Stimulated activated CD8-positive, alpha-beta memory T cell treated with anti-CD3 and anti-CD28 coated beads, Interleukin-12 subunit alpha, Interleukin-12 subunit beta, amount 100 ng/mL, for 1 hour (primary cell): ENCODE results near the gene LHPP.
"Not testable (repeated sequence)": the region's sequence is repeated elsewhere in the genome, so short reads cannot be mapped to it uniquely, and the experiment has no call there.

ENCODE experiments used
- DNase-seq: peaks from one replicate; pipeline ENCODE4 v3.0.0-alpha.2; 2020; ENCODE audit warnings: low read depth

Gene LHPP

DNA sequence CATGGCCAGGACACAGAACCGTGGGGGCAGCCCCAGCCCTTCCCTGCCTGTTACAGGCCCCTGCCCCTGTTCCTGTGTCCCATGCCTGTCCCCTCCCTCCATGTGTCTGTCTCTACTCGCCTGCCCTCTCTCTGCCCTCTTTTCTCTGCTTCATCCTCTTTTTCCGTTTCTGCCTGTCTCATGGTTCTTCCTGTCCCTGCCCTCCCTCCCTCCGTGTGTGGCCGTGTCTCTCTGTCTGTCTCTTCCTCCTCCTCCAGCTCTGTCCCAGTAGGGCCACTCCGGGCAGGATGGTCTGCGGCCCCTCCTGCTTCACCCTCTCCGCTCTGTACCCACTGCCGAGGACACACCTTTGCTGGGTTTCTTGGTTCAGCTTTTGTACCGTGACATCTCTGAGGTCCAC lies 145.2 kb downstream of the LHPP start:
- no peak for DNase-seq

DNA sequence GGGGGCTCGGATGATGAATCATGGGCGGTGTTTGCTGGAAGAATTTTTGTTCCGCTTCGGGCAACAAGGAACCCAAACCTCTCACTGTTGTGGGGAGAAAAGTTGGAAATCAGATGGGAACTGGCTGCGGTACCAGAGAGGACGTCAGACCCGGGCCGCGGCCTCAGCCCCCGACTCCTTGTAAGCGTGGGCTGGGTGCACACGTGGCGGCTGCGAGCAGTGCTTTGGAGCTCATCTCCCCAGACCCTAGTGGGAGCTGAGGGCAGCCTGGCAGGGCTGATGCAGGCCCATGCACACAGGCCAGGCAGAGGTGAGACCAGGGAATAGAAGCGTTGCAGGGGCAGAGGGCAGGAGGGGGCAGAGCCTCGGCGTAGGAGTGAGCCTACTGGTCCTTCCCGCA lies 146.1 kb downstream of the LHPP start:
- DNase-seq, result no peak

DNA sequence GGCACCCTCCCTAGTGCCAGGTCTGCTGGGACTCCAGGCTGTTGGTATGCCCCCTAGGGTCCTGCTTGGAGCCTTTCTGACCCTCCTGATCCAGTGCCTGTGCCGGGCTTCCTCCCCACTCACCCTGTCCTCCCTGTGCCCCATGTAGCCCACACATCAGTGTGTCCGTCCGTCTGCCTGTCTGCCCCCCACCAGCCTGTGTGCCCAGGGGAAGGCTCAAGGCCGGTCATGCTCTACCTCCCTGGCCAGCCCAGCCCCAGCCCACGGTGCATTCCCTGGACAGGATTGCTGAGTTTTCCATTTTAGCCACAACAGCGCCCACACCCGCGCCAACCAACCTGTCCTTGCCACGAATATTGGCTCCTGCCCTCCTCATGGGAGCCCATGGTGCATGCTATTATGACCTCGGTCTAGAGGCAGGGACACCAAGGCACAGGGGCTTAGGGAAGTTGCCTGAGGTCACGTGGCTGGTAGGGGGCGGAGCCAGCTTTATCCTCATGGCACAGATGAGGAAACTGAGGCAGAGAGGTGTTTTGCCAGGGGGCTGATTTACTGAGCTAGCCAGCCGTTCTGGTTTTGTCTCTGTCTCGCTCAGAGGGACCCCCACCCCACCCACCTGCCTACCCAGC lies 146.6 kb downstream of the LHPP start:
- DNase-seq, result no peak

DNA sequence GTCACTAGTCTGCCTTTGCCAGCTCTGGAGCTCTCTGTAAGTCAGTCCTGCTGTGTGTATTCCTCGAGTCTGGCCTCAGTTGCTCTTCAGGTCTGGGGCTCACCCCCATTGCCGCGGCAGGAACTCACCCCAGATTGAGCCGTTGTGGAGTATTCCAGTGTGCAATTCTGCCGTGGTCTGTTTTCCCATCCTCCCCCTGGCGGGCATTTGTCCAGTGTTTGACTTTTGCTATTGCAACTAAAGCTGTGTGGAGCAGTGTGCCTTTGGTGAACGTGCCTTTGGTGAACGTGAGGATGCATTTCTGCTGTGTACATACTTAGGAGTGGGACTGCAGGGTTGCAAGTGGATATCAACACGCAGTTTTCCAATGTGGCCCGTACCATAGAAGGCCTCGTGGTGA lies 148.1 kb downstream of the LHPP start:
- DNase-seq, result no peak

DNA sequence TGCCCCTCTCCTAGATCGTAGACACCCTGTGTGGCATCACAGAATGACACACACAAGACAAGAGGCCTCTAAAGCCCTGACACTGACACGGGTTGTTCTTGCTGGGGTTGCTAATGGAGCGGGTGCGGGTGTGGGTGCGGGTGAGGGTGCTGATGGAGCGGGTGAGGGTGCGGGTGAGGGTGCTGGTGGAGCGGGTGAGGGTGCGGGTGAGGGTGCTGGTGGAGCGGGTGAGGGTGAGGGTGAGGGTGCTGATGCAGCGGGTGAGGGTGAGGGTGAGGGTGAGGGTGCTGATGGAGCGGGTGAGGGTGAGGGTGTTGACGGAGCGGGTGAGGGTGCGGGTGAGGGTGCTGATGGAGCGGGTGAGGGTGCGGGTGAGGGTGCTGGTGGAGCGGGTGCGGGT lies 148.6 kb downstream of the LHPP start:
- not testable (repeated sequence) for DNase-seq

DNA sequence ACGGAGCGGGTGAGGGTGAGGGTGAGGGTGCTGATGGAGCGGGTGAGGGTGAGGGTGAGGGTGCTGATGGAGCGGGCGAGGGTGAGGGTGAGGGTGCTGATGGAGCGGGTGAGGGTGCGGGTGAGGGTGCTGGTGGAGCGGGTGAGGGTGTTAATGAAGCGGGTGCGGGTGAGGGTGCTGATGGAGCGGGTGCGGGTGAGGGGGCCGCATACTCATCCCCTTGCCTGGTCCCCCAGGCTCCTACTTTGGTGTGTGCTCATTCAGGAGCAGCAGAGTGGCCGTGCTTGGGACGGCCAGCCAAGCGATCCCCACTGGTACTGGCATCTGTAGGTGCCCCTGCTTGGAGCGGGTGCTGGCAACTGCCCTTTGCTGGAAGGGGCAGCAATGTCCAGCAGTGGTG lies 149.2 kb downstream of the LHPP start:
- DNase-seq, result not testable (repeated sequence)

DNA sequence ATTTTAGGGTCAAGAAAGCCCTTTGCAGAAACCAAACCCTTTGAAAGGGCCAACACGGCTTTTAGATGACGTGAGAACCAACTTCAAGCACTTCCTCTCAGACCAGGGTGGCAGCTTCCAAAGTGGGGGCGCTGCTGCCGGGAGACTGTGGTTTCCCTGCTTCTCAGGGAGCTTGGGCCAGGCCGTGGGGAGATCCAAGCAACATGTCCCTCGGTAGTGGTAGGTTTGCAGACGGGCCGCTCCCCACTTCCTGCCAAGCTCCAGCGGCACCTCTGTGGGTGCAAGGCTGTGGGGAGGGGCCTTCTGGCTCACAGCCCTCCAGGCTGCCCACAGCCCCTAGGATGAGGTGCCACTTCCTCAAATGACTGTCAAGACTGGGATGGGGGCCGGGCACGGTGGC lies 150.1 kb downstream of the LHPP start:
- no peak for DNase-seq

DNA sequence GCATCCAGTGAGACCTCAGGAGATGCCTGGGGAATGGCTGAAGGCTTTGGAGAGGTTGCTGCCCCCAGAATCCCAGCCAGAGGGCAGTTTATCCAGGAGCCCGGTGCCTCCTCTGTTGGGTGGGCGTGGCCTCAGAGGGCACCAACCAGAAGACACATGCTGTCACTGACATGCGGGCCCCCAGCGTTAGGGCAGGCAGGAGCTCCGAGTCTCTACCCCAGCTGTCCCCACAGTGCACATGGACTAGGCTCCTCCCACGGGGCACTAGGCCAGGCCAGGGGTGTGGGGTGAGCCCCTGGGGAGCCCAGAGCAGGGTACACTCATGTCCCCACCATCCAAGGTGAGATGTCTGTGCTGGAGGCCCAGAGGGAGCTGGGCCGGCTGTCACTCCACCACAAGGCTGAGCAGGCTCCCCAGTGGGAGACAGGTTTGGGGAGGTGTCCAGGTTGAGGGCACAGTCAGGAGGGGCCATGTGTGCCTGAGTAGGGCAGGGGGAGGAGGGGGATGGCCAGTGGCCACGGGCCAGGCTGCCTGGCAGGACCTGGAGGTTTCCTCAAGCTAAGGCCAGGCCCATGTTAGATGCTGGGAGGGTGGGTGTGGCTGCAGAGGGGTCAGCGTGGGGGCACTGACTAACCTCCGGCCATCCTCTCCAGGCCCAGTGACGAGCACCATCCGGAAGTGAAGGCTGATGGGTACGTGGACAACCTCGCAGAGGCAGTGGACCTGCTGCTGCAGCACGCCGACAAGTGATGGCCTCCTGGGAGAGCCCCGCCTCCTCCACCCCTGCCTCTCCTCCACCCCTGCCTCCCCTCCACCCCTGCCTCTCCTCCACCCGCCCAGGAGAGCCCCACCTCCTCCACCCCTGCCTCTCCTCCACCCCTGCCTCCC lies 151.2 kb downstream of the LHPP start:
- DNase-seq, result no peak

DNA sequence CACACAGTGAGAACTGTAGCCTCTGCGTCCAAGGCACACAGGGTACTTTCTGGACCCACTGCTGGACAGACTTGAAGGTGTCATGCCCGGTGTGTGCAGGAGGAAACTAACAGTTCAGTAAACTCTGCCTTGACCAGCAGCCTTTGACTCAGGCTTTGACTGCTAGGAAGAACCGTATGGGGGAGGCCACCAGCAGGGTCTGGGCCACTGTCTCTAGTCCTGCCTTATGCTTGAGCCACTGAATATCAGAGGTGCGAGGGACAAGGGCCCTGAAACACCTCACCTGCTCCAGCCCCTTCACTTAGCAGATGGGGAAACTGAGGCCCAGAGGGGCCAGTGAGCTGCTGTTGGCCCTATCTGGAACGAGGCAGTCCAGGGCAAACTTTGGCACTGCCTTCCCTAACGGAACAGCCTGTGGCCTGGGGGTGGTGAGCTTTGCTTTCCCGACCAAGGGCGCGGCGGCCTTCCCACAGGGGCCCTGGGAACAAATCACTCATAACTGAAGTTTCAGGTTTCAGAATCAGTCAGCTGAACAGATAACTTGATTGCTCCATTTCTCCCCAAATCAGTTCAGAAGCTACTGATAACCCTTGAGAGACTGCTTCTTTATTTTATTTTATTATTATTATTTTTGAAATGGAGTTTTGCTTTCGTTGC lies 152.5 kb downstream of the LHPP start:
- DNase-seq, result no peak

DNA sequence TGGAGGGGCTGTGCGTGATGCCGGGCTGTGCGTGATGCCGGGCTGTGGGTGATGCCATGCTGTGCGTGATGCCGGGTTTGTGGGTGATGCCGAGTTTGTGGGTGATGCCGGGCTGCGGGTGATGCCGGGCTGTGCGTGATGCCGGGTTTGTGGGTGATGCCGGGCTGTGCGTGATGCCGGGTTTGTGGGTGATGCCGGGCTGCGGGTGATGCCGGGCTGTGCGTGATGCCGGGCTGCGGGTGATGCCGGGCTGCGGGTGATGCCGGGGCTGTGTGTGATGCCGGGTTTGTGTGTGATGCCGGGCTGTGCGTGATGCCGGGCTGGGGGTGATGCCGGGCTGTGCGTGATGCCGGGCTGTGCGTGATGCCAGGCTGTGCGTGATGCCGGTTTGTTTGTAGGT lies 153.6 kb downstream of the LHPP start:
- no peak for DNase-seq

DNA sequence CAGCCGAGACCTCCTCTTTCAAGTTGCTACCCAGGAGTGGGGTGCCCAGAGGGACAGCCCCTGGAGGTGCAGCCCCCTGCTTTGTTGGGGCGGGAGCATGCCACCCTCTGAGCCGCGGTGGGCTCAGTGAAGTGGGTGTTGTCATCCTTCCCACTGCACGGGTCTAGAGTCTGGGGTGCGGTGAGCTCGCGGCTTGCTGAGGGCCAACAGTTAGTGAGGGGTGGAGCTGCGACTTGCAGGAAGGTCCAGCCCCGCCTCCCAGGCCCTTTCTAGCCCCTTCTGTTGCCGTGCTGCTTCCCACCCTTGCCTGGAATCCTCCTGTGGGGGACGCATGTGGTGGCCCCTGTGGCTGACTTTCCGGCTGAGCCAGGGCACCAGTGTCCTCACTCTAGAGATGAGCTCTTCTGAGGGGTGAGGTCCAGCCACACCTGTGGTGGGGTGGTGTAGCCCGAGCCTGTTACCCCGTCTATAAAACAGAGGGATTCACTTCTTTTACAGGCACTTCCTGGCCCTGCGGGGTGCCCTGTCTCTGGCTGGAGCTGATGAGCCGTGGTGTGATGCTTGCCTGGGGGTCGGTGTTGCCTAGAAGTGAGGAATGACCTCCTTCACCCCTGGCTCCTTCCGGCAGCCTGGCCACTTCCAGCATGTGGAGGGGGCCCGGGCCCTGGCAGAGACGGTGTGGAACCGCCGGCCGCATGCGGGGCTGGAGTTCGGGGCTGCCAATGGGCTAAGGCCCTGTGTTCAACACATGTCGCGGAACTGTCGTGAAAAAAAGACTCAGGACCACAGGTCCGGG lies 154.6 kb downstream of the LHPP start:
- DNase-seq, result no peak

DNA sequence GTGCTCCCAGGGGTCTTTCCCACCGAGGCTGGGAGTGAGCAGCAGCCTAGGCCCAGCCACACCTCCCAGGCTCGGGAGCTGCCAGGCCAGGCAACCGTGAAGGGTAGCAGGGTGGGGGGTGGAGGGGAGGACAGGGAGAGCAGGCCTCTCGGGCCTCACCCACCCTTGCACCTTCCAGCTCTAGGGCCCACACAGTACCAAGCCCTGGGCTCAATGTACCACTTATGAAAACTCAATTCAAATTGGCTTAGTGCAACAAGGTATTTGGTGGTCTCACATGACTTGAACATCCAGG lies 155.2 kb downstream of the LHPP start:
- no peak for DNase-seq

DNA sequence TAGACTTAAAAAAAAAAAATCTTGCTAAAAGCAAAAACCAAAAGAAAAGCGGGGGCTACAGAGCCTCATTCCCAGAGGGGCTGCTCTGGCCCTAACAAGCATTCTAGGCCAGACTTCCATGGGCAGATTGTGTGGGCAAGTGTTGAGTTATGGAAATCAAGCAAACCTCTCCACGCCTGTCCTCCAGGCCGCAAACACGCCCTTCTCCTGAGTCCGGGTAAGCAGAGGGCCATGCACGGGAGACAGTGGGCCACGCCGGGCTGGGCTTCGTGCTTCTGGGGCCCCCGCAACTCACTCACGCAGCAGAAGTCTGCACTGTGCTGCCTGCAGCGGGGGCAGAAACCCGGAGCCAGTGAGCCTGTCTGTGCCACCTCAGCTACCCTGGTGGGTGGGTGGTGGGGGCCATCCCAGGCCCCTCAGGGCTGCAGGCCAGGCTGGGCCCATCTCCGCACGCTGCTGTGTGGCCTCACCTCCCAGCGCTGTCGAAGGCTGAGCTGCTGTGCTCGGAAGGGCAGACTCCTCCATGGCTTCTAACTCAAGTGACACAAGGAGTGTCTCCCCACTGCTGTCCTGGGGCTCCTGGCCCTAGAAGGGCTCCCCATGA lies 156.9 kb downstream of the LHPP start:
- no peak for DNase-seq

DNA sequence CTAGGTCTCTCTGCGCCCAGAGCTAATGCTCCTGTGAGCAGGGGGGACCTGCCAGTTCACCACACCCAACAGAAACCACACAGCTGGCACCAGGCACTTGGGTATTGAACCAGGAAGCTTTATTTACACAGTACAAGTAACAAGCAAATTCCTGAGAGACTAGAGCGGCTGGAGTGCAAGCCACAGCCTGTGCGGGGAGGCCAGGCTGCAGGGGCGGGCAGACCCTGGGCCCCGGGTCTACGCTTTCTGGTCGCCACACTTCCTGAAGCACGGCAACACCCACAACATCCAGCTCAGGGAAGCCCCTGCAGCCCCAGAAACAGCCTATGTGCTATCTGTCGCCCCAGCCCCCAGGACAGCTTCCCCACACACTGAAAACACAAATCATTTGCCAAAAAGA lies 157.6 kb downstream of the LHPP start:
- no peak for DNase-seq

DNA sequence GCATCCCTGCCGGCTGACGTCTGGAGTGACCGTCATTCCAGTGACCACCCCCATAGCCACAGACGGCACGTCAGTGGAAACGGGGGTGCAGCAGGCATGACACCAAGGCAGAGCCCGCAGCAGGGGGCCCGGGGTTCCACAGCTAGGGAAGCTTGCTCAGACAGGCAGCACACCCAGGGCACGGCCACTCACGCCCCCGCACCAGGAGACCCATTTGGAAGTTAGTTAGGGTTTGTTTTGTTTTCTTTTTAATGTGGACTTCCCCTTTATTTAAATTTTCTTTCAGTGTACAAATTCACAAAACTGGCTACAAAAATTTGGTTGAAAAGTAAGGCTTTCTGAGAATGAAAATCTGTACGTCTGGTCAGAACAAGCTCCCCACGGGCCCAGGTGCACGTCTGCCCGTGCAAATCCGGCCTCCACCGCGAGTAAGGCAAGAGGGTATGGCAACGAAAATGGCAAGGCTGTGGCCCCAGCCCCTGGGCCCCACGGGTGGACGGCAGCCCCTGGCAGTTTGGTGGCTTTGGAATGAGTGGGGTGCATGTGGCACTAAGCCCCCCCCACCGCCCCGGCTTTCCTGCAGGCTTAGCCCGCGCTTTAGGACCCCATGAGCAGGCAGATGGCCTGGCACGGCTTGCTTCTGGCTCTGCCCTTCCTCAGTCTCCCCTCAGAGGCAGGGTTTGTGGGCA lies 158.3 kb downstream of the LHPP start:
- DNase-seq, result no peak

DNA sequence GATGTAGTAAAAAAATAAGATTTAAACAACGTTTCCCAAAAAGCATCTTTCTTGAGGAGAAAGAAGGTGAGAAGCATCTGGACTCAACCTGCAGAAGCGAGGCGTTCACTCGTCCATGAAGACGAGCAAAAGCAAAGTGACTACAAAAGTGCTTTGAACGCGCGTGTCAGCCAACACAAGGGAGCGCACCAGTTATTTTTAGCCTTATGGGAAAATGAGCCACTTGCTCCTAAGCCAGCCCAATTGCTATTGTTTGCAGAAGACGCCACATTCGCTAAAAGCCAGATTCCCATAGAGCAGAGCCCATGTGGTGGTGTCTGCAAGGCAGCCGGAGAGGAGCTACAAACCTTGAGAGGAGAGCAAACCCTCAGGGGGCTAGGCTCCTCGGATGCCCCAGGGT lies 160.0 kb downstream of the LHPP start:
- no peak for DNase-seq

DNA sequence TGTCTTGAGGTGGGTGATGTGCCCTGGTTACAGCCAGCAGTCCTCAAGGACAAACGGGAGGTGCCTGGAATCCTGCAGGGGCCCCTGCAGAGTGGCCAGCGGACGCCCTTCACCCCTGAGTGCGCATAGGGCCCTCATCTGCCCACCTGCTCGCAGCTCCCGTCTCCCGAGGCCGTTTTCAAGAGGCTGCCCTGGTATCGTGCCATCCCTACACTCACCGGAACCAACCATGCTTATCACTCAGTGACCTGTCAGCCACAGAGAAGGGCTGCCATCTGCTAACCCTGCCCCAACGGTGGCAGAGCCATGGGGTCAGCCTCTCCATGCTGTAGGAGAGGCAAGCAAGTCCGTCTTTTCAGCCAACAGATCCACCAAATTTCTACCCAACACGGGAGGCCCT lies 160.5 kb downstream of the LHPP start:
- DNase-seq, result no peak

DNA sequence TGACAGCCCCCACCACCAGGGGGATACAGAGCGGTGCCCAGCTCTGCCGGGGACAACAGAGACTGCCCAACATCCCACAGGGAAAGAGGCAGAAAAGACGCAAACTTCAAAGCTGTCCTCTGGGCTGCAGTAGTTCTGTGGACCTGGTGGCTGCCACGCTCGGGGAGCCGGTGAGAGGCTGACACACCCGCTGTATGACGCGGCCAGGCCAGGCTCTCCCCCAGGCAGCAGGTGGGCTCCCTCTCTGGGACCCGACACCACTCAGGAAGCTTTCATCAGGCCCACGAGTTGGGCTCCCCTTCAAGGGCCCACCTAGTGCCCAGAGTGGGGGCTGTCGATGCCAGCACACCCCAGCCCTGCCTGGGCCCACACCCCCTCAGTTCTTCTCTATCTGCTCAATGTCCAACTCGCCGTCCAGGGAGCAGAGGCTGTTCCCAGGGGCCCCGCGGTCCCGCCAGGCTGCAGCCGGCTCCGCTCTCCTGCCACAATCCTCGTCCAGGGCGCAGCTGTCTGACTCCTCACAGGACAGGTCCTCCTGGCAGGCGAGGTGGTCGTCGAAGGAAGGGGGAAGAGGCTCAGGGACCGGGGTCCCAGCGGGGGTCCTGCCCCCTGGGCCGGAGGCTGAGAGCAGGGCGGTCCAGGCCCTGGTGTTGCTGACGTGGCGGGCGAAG lies 161.4 kb downstream of the LHPP start:
- DNase-seq, result no peak

DNA sequence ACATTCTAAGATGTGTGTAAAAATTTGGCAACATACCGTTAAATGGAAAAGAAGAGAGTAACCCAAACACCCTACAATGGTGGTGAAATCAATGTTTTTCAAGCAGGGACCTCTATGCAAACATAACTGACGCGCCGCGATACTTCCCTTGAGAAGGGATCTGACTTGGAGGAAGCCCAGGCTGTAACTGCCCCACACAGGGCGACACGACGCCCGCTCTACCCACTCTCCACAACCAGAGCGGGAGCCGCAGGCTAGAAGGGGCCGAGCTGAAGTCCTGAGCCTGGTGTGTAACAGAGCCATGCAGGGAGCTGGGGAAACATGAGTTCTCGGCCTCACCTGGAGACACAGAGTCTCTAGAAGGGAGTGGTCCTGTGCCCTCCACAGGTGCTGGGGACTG lies 162.4 kb downstream of the LHPP start:
- DNase-seq, result no peak

DNA sequence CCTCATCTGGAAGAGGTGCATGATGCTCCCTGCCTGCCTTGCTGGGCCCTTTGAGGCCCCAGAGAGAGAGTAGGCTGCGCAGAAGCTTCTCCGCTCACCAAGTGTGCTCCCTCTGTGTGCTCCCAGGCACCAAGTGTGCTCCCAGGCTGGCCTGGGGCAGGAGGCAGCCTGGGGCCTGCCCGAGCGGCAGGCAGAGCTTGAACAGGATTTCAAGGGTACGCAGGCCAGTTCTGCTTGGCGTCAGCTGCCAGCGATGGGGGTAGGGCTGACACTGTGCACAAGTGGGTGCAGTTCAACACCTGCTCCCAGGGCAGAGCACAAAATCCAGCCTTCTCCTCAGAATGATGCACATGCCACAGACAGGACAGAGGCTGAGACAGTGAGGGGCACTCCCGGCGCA lies 162.8 kb downstream of the LHPP start:
- DNase-seq, result no peak

DNA sequence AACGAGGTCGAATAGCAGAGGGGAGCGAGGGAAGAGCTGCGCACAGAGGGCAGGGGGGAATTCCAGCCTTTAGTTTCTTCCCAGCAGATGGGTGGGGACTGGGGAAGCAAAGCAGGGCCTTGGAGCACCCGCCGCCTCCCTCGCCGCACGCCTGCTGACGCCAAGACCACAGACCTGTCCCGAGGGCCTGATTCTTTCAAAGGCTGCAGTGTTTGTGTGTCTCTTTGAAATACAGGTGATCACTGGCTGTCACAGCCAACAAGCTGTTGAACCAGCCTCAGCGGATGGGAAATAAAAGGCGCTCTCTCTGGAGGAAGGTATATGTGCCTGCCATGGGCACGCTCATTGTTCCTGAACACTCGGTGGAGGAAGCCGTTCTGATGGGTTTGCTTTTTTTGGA lies 163.3 kb downstream of the LHPP start:
- DNase-seq, result no peak
